ENCODE results near the gene SMIM43.

Gene SMIM43

DNA sequence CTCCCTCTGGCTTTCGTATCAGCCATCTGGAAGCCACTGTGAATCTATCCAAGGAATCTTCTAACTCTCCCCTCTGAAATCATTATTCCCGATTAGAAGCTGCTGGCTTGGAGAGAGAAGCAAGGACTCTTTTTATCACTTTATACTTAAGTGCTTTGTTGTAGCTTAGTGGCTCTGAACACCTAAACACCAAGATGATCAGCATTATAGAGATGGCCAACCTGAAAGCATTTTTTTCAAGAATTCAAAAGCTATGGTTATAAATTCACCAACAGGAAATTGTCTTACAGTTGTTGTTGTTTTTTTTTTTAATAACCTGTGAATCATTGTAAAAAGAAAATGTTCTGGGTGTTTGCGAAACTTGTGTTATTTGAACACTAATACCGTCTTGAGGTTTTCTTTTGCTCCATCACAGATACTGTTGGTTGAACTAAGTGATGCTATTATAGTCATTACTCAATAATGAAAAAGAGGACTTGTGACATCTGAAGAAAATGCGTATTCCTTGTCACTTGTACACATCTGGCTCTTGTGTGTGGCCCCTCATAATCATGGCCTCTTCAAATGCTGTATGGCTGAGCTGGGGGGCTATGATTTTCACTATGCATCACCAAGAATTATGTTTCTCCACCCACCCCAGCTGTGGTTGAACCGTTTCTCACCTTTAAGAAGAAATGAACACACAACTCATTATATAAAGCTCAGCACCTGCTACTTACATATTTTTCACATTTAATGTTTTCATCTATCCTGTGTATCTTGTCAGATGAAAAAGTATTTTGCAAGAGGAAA is 11.8 kb upstream of the SMIM43 start:
- Histone ChIP-seq H3K4ac (ENCODE audit: low read depth, low read length) (no peak overlapping the region), H3K9ac (ENCODE audit: low read length) (no peak overlapping the region), H2BK12ac (ENCODE audit: low read length) (no peak overlapping the region), H3K79me2 (ENCODE audit: control insufficient read depth, insufficient read depth, low read length, poor library complexity) (no peaks in the 10 kb centered on the region), H3K23ac (ENCODE audit: low read length) (no peak overlapping the region), H3K79me1 (ENCODE audit: low read length) (no peaks in the 10 kb centered on the region), H2BK5ac (ENCODE audit: low read depth, low read length, poor library complexity) (no peak overlapping the region), H2AFZ (ENCODE audit: insufficient read depth, low read length, poor library complexity) (no peak overlapping the region), H3K4me3 (ENCODE audit: low read depth, low read length) (no peak overlapping the region), H3K27me3 (ENCODE audit: insufficient read depth, low read length) (no peaks in the 10 kb centered on the region), H3K27ac (ENCODE audit: low read depth, low read length) (no peak overlapping the region), H3K4me2 (ENCODE audit: low read length) (no peak overlapping the region), H3K36me3 (ENCODE audit: control insufficient read depth in 1 of 2, insufficient read depth in 2 of 2, low read length in 2 of 2) (no peaks in the 10 kb centered on the region), H3K9me3 (ENCODE audit: insufficient read depth, low read depth, low read length) (no peaks in the 10 kb centered on the region), H2BK120ac (ENCODE audit: insufficient read depth, low read length, poor library complexity) (no peak overlapping the region), H4K8ac (ENCODE audit: low read depth, low read length) (no peak overlapping the region), H2AK5ac (ENCODE audit: low read length) (no peak overlapping the region), H4K12ac (ENCODE audit: low read depth, low read length) (no peak overlapping the region), H4K91ac (ENCODE audit: low read depth, low read length) (no peak overlapping the region), H3K4me1 (ENCODE audit: control insufficient read depth in 1 of 2, insufficient read depth in 2 of 2, low read length in 2 of 2) (no peaks in the 10 kb centered on the region), H3K14ac (ENCODE audit: low read length) (no peak overlapping the region), H3K18ac (ENCODE audit: low read length) (no peak overlapping the region)
- WGBS (ENCODE audit: extremely low coverage, insufficient coverage, insufficient read length) = no CpG with 5 or more reads among the region's 6 CpGs
- DNase-seq = no peak

DNA sequence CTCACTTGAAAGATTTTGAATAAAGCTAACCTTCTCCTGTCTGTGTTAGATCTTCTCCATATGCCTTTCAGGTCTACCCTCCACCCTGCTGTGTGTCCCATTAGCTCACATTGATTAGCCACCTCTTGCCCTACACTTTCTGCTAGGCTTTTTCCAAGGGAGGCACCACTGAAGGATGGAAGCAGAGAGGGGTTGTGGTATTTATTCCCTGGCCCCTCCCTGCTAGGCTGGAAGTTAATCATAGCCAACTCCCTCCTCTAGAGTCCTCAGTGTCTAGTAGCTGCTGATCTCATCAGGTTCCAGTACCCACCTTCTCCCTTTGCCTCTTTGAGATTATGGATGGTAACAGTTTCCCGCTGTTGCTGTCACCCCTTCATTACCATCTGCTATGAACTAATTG is 8.9 kb upstream of the SMIM43 start:
- Histone ChIP-seq H3K14ac (ENCODE audit: low read length) (no peak overlapping the region), H2BK5ac (ENCODE audit: low read depth, low read length, poor library complexity) (no peak overlapping the region), H3K9me3 (ENCODE audit: insufficient read depth, low read depth, low read length) (no peaks in the 10 kb centered on the region), H3K4me2 (ENCODE audit: low read length) (no peak overlapping the region), H3K18ac (ENCODE audit: low read length) (no peak overlapping the region), H3K9ac (ENCODE audit: low read length) (peak overlapping the region; percentile 36), H3K79me2 (ENCODE audit: control insufficient read depth, insufficient read depth, low read length, poor library complexity) (no peaks in the 10 kb centered on the region), H2AFZ (ENCODE audit: insufficient read depth, low read length, poor library complexity) (no peak overlapping the region), H4K91ac (ENCODE audit: low read depth, low read length) (no peak overlapping the region), H4K12ac (ENCODE audit: low read depth, low read length) (no peak overlapping the region), H3K27ac (ENCODE audit: low read depth, low read length) (no peak overlapping the region), H3K4me1 (ENCODE audit: control insufficient read depth in 1 of 2, insufficient read depth in 2 of 2, low read length in 2 of 2) (no peaks in the 10 kb centered on the region), H3K79me1 (ENCODE audit: low read length) (no peaks in the 10 kb centered on the region), H2BK120ac (ENCODE audit: insufficient read depth, low read length, poor library complexity) (no peak overlapping the region), H4K8ac (ENCODE audit: low read depth, low read length) (no peak overlapping the region), H3K27me3 (ENCODE audit: insufficient read depth, low read length) (no peaks in the 10 kb centered on the region), H3K36me3 (ENCODE audit: control insufficient read depth in 1 of 2, insufficient read depth in 2 of 2, low read length in 2 of 2) (no peaks in the 10 kb centered on the region), H2BK12ac (ENCODE audit: low read length) (no peak overlapping the region), H2AK5ac (ENCODE audit: low read length) (no peak overlapping the region), H3K23ac (ENCODE audit: low read length) (no peak overlapping the region), H3K4me3 (ENCODE audit: low read depth, low read length) (no peak overlapping the region), H3K4ac (ENCODE audit: low read depth, low read length) (no peak overlapping the region)
- no CpG with 5 or more reads among the region's 1 CpG for WGBS (ENCODE audit: extremely low coverage, insufficient coverage, insufficient read length)
- DNase-seq = no peak

DNA sequence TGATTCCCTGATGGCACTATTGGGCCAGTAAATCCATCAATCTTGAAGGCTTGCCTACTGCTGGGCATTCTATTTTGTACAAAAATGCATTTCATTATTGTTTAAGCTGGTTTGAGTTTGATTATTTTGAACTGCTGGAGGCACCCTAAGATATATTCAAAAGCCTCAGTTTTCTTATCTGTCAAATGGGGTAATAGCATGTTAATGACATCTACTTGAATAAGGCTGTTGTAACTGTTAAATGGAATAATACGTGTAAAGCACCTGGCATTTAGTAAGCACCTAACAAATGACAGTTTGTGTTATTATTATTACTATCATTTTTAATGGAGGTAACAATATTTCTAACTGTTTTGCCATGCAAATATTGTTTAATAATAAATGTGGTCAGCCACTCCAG is 6.9 kb upstream of the SMIM43 start:
- Histone ChIP-seq H4K91ac (ENCODE audit: low read depth, low read length) (no peak overlapping the region), H3K14ac (ENCODE audit: low read length) (no peak overlapping the region), H2BK120ac (ENCODE audit: insufficient read depth, low read length, poor library complexity) (no peak overlapping the region), H3K9me3 (ENCODE audit: insufficient read depth, low read depth, low read length) (no peaks in the 10 kb centered on the region), H2AK5ac (ENCODE audit: low read length) (no peak overlapping the region), H3K36me3 (ENCODE audit: control insufficient read depth in 1 of 2, insufficient read depth in 2 of 2, low read length in 2 of 2) (no peaks in the 10 kb centered on the region), H3K18ac (ENCODE audit: low read length) (no peak overlapping the region), H4K12ac (ENCODE audit: low read depth, low read length) (no peak overlapping the region), H3K4me3 (ENCODE audit: low read depth, low read length) (no peak overlapping the region), H3K4me2 (ENCODE audit: low read length) (no peak overlapping the region), H3K23ac (ENCODE audit: low read length) (no peak overlapping the region), H2AFZ (ENCODE audit: insufficient read depth, low read length, poor library complexity) (no peak overlapping the region), H3K4me1 (ENCODE audit: control insufficient read depth in 1 of 2, insufficient read depth in 2 of 2, low read length in 2 of 2) (no peaks in the 10 kb centered on the region), H2BK12ac (ENCODE audit: low read length) (no peak overlapping the region), H3K27me3 (ENCODE audit: insufficient read depth, low read length) (no peaks in the 10 kb centered on the region), H3K79me2 (ENCODE audit: control insufficient read depth, insufficient read depth, low read length, poor library complexity) (no peaks in the 10 kb centered on the region), H2BK5ac (ENCODE audit: low read depth, low read length, poor library complexity) (no peak overlapping the region), H3K4ac (ENCODE audit: low read depth, low read length) (no peak overlapping the region), H3K79me1 (ENCODE audit: low read length) (no peaks in the 10 kb centered on the region), H3K9ac (ENCODE audit: low read length) (no peak overlapping the region), H3K27ac (ENCODE audit: low read depth, low read length) (no peak overlapping the region), H4K8ac (ENCODE audit: low read depth, low read length) (no peak overlapping the region)
- no CpG with 5 or more reads among the region's 1 CpG for WGBS (ENCODE audit: extremely low coverage, insufficient coverage, insufficient read length)
- DNase-seq = no peak

DNA sequence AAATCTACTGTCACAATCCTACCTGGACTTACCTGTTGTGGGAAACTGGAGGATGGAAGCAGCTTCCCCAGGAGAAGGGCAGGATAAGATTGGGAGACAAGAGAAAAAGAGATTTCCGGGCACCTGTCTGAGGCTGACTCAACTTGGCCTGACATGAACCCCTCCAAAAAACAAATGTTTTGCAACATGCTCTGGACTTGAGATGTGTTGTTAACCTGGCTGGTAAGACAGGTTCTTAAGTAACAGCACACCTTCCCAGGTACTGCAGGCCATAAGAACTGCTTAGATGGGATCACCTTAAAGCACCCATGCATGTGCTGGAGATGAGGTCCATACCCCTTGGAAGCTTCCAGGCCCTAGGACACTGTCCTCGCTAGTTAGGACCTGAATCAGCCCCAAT is 4.4 kb upstream of the SMIM43 start:
- no peak overlapping the region for H3K4me3 ChIP-seq (ENCODE audit: low read depth, low read length)
- H3K4me2 ChIP-seq (ENCODE audit: low read length) = no peak overlapping the region
- H3K4ac ChIP-seq (ENCODE audit: low read depth, low read length) = no peak overlapping the region
- H2BK12ac ChIP-seq (ENCODE audit: low read length) = no peak overlapping the region
- no peaks in the 10 kb centered on the region for H3K79me2 ChIP-seq (ENCODE audit: control insufficient read depth, insufficient read depth, low read length, poor library complexity)
- DNase-seq = no peak
- H3K9me3 ChIP-seq (ENCODE audit: insufficient read depth, low read depth, low read length) = no peaks in the 10 kb centered on the region
- no peak overlapping the region for H4K8ac ChIP-seq (ENCODE audit: low read depth, low read length)
- H2AFZ ChIP-seq (ENCODE audit: insufficient read depth, low read length, poor library complexity) = no peak overlapping the region
- no peak overlapping the region for H2BK120ac ChIP-seq (ENCODE audit: insufficient read depth, low read length, poor library complexity)
- no peaks in the 10 kb centered on the region for H3K79me1 ChIP-seq (ENCODE audit: low read length)
- no peak overlapping the region for H2AK5ac ChIP-seq (ENCODE audit: low read length)
- no peak overlapping the region for H3K9ac ChIP-seq (ENCODE audit: low read length)
- WGBS (ENCODE audit: extremely low coverage, insufficient coverage, insufficient read length) = no CpG with 5 or more reads among the region's 2 CpGs
- peaks cover 5 to 9% of the 10 kb centered on the region in 2 experiments for H3K4me1 ChIP-seq (ENCODE audit: control insufficient read depth in 1 of 2, insufficient read depth in 2 of 2, low read length in 2 of 2)
- no peak overlapping the region for H4K91ac ChIP-seq (ENCODE audit: low read depth, low read length)
- no peak overlapping the region for H3K18ac ChIP-seq (ENCODE audit: low read length)
- H2BK5ac ChIP-seq (ENCODE audit: low read depth, low read length, poor library complexity) = no peak overlapping the region
- no peak overlapping the region for H4K12ac ChIP-seq (ENCODE audit: low read depth, low read length)
- no peaks in the 10 kb centered on the region for H3K36me3 ChIP-seq (ENCODE audit: control insufficient read depth in 1 of 2, insufficient read depth in 2 of 2, low read length in 2 of 2)
- H3K14ac ChIP-seq (ENCODE audit: low read length) = no peak overlapping the region
- no peak overlapping the region for H3K27ac ChIP-seq (ENCODE audit: low read depth, low read length)
- H3K27me3 ChIP-seq (ENCODE audit: insufficient read depth, low read length) = peaks cover 16% of the 10 kb centered on the region
- H3K23ac ChIP-seq (ENCODE audit: low read length) = no peak overlapping the region
